NOMO-1 treated with dmso at 0.1 percent for 144 hours (cell line): Measurements from ENCODE around the gene TMEM145.
"Not testable (repeated sequence)": the region's sequence is repeated elsewhere in the genome, so short reads cannot be mapped to it uniquely, and the experiment has no call there.

Source experiments
- DNase-seq: peaks from one replicate; lab custom pipeline; 2025; ENCODE audit not compliant: unreplicated experiment; lab: John Stamatoyannopoulos, UW

The TMEM145 gene

DNA sequence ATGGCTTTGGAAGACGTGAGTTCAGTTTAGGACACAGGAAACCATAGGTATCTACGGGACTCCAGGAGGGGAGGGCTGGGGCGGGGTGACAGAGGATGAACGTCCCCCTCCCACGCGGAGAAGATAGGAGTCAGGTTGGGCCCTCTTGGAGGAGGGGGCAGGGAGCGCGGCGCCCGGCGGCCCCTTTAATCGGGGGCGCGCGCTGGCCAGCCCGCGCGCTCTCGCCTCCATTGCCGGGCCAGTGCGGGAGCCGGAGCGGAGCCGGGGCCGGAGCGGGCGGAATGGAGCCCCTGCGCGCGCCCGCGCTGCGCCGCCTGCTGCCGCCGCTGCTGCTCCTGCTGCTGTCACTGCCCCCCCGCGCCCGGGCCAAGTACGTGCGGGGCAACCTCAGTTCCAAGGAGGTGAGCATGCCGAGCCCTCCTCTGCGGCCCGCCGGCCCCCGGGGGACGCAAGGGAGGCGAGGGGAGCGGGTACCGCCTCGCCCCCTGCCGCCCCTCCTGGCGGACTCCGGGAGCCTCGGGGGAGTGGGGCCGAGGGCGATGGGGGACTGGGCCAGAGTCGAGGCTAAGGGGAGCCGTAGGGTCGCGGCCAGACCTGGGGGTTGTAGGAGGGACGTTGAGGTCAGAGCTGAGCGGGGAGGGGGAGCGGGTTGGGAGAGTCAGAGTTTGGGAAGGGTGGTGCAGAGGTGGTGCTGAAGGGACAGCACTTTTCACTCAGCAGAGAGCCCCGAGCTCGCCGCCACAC, at the start of gene TMEM145:
TMEM145 (plus strand) TSS at position 214 of the 744 bp plus-strand sequence; CDS start at position 282, 68 bp downstream.
- DNase-seq: peak; percentile 24

DNA sequence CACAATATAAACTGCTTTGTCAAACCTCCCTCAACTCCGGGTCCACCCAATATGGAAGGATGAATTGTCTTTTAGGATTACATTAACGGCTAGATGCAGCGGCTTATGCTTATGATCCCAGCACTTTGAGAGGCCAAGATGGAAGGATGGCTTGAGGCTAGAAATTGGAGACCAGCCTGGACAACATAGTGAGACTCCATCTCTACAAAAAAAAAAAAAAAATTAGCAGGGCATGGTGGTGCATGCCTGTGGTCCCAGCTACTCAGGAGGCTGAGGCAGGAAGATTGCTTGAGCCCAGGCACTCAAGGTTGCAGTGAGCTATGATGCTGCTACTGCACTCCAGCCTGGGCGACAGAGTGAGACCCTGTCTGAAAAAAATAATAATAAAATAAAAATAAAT, 47.0 kb upstream of the TMEM145 start:
- DNase-seq: not testable (repeated sequence)

DNA sequence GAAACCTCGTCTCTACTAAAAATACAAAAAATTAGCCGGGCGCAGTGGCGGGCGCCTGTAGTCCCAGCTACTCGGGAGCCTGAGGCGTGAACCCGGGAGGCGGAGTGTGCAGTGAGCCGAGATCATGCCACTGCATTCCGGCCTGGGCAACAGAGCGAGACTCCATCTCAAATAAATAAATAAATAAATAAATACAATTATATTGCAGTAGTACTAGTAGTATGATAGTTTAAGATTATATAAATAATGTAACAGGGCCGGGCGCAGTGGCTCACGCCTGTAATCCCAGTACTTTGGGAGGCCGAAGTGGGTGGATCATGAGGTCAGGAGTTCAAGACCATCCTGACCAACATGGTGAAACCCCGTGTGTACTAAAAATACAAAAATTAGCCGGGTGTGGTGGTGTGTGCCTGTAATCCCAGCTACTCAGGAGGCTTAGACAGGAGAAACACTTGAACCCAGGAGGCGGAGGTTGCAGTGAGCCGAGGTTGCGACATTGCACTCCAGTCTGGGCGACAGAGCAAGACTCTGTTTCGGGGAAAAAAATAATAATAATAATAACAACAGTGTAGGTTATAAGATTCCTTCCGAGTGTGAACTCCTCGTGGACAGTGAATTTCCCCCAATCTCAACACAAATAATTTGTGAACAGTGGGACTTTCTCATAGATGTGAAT, 46.0 kb upstream of the TMEM145 start:
- not testable (repeated sequence) for DNase-seq

DNA sequence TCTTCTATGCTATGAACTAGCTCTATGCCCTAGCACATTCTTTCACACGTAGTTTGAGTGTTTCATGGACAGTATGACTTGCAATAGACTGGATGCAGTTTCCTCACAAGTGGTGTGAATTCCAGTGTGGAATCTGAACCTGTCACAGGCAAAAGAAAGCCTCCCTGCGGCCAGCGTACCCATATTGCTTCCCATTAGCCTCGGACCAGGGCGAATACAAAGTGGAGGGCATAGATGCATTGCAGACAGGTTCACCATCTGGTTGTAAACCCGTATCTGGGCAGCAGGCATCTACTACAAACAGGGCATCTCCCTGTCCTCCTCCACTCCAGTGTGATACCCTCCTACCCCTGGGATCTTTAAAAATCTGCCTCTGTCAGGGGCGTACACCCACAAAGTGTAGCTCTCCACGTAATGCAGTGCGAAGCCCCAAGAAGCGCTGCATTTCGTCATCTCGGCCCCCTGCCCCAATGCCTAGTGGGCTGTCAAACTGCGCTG, 45.4 kb upstream of the TMEM145 start:
- no peak for DNase-seq

GRCh38 chr19:42268142-42268703, 44.9 kb upstream of the TMEM145 start:
- DNase-seq: peak; percentile 99

DNA sequence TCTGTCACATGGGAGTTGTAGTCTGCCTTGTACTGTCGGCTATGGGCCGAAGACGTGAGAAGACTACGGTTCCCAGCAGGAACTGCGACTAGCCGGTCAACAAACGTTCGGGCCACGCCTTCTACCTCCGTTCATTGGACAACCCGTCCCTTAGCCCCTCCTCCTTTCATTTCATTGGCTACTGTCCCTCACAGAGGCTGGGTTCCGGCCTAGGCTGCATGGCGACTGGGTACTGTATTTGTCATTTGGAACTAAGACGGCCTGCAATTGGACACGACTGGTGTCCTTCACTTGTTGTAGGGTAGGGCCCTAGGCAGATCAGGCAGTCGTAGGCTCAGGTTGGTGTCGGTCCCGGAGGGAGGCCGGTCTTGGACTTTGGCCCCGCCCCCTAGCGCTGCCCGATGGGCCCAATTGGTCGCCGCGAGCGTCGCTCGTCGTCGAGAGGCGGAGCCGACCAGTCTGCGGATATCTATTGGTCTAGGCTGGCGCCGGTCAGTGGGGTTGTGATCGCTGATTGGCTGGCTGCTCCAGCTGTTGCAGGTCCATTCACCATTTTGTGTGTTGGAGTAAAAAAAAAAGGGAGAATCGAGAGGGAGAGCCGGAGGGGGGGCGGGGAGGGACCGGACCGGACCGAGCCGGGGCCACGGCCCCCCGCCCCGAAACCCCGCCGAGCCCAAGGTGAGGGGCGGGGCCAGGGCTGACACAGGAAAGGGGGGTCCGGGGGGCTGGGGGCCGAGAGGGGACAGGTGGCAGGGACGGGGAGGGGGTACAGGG, 44.2 kb upstream of the TMEM145 start, which contains the start of gene CIC:
CIC (plus strand) TSS at position 549 of the 774 bp plus-strand sequence. CDS start 2,532 bp downstream, outside the sequence.
- DNase-seq: peak; percentile 100

DNA sequence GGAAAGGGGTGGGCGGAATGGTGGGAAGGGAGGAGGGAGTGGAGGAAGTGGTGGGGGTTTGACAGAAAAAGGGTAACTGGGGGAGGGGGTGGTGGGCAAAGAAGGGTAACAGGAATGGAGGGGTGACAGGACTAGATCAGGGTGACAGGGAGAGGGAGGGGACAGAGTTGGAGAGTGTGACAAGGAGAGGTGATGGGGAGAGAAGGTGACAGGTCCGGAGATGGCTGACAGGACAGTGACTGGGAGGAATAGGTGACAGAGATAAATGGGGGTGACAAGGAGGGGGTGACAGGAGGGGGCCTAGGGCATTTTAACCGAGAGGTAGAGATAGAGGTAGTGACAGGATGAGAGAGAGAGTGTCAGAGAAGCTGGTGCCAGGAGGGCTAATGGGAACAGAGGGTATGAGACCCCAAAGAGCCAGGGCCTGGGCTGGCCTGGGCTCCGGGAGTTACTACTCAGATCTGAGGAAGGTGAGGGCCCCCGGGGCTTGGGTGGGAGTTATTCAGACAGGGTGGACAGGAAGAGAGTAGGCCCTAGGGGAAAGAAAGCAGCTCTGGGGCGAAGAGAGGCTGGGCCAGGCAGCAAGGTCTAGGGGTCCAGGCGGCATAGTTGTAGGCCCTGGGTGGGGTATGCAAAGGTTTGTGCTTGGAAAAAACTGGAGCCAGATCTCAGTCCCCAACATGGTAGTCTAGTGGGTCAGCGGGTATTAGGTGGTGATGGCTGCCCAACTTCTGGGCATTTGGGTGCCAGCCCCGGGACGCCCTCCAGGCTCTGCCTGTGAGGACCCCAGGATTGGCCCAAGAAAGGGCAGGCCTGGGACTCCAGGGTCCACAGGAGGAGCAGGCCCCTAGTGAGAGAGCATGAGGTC, 43.4 kb upstream of the TMEM145 start:
- DNase-seq: no peak

GRCh38 chr19:42270346-42271044, 42.6 kb upstream of the TMEM145 start:
- peak; percentile 60 for DNase-seq

GRCh38 chr19:42271045-42271419, 42.1 kb upstream of the TMEM145 start:
- DNase-seq: no peak

- DNase-seq: no peak
These were observed 41.1 kb upstream of the TMEM145 start for GRCh38 chr19:42271861-42272534.

DNA sequence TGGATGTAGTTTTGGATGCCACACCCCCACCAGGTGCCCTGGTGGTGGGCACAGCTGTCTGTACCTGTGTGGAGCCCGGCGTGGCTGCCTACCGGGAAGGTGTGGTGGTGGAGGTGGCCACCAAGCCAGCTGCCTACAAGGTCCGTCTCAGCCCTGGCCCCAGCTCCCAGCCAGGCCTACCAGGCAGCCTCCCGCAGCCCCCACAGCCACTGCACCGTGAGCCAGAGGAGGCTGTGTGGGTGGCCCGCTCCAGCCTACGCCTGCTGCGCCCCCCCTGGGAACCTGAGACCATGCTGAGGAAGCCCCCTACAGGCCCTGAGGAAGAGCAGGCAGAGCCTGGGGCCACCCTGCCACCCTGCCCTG, 40.6 kb upstream of the TMEM145 start:
- DNase-seq: no peak

DNA sequence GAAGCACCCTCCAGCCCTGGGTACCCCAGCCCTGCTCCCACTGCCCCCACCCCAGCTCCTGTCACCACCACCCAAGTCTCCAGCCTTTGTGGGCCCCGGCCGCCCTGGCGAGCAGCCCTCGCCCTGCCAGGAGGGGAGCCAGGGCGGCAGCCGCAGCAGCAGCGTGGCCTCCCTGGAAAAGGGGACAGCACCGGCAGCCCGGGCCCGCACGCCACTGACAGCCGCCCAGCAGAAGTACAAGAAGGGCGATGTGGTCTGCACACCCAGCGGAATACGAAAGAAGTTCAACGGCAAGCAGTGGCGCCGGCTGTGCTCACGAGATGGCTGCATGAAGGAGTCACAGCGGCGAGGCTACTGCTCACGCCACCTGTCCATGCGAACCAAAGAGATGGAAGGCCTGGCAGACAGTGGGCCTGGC, 40.1 kb upstream of the TMEM145 start:
- DNase-seq: no peak

DNA sequence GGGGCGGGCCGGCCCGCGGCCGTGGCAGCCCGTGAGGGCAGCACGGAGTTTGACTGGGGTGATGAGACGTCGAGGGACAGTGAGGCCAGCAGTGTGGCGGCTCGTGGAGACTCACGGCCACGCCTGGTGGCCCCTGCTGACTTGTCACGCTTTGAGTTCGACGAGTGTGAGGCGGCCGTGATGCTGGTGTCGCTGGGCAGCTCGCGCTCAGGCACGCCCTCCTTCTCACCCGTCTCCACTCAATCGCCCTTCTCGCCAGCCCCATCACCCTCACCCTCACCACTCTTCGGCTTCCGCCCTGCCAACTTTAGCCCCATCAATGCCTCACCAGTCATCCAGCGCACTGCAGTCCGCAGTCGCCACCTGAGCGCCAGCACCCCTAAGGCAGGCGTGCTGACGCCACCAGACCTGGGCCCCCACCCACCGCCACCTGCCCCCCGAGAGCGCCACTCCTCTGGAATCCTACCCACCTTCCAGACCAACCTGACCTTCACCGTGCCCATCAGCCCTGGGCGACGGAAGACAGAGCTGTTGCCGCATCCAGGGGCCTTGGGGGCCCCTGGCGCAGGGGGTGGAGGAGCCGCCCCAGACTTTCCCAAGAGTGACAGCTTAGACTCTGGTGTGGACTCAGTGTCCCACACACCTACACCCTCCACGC, 39.6 kb upstream of the TMEM145 start:
- no peak for DNase-seq

GRCh38 chr19:42274065-42274682, 38.9 kb upstream of the TMEM145 start:
- no peak for DNase-seq

DNA sequence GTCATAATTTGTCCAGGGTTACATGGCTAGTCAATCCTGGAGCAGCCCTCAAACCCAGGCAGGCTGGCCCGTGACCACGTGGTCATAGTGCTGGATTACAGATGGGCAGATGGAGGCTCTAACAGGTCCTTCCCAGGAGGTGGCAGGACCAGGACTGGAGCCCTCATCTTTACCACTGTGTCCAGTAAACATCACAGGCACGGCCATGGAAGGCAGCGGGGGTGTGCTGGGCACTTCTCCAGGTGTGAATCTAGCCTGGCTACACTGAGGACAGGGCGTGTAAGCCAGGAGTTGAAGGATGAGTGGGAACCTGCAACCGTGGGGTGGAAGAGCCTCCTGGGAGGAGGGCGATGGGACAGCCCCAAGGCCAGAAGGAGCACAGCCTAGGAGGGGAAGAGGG, 38.0 kb upstream of the TMEM145 start:
- DNase-seq: no peak

DNA sequence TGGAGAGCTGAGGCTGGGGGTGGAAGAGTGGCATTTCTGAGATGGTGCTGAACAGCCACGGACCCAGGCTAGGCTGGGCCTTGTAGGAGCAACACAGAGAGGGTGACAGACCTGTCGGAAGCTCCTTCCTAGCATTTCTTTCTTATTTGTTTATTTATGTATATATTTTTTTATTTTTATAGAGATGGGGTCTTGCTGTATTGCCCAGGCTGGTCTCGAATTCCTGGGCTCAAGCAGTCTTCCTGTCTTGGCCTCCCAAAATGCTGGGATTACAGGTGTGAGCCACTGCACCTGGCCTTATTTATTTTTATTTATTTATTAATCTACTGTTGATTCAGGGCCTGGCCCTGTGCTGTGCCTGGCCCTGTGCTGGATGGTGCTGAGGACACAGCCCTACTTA, 37.6 kb upstream of the TMEM145 start:
- DNase-seq: no peak

GRCh38 chr19:42276284-42276683, 36.8 kb upstream of the TMEM145 start:
- no peak for DNase-seq

DNA sequence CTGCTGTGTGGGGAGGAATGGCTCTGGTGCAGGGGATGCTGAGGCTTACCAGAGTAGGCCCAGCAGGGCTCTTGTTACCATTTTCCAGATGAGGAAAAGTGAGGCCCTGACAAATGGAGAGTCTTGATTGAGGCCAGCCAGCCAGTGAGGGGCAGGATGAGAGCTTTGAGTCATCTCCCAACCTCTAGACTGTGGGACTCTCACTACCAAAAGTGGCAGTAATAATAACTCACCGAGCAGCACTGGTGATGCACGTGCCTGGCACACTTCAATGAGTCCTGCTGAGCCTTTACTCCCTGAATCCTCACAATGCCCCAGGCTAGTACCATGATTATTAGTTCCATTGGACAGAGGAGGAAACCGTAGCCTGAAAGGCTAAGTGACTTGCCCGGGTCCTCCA, 36.3 kb upstream of the TMEM145 start:
- DNase-seq: no peak
